Suprapubic skin (tissue), 4 donors: Measurements from ENCODE around the gene NR5A2. TPM values are rescaled to one million over a fixed set of nuclear protein-coding genes. Genes with fewer than 3 reads are reported as not detected.

Experiments used
- DNase-seq, 2 donors: peaks; one replicate each; pipeline ENCODE4 v3.0.0-alpha.2; 2019; ENCODE audit warnings: low spot score in 2 of 2
- H3K27ac ChIP-seq: fragments of 200-600 bp; sonication (generic); one replicate; pipeline ENCODE4 v1.5.1; 2019
- H3K27me3 ChIP-seq: fragments of 200-600 bp; sonication (generic); one replicate; pipeline ENCODE4 v1.5.1; 2019
- H3K36me3 ChIP-seq: fragments of 200-600 bp; sonication (generic); one replicate; pipeline ENCODE4 v1.5.1; 2019
- H3K4me1 ChIP-seq: fragments of 200-600 bp; sonication (generic); one replicate; pipeline ENCODE4 v1.5.1; 2019
- H3K4me3 ChIP-seq: fragments of 200-600 bp; sonication (generic); one replicate; pipeline ENCODE4 v1.5.1; 2019; ENCODE audit warnings: mild to moderate bottlenecking
- H3K9me3 ChIP-seq: fragments of 200-600 bp; sonication (generic); one replicate; pipeline ENCODE4 v1.5.1; 2019
- EP300 ChIP-seq: sonication (generic); formaldehyde crosslinking; IDR thresholded peaks from one replicate; pipeline ENCODE4 v1.6.1; 2017; ENCODE audit warnings: antibody characterized with exemption
- POLR2A ChIP-seq, 2 donors: fragments of 450-650 bp; IDR thresholded peaks; one replicate each; pipeline ENCODE4 v1.6.1; 2017; ENCODE audit warnings: antibody characterized with exemption in 2 of 2, mild to moderate bottlenecking in 2 of 2, moderate library complexity in 2 of 2
- POLR2AphosphoS5 ChIP-seq, 3 donors: sonication (generic); formaldehyde crosslinking; IDR thresholded peaks; one replicate each; pipeline ENCODE4 v1.6.1; 2017; ENCODE audit warnings: antibody characterized with exemption in 3 of 3
- WGBS: methylation state at CpG from one replicate; pipeline ENCODE4 v1.1.5; 2018; 5-methylcytosine and 5-hydroxymethylcytosine counted together
- total RNA-seq, 4 donors: library from RNA; depleted of rRNA; stranded (reverse); fragments of >200 nt; gene quantifications; one replicate each; pipeline ENCODE4 v1.1.0, GENCODE V29; 2016
- TF ChIP-seq, protein P1 (sequence below), 2 donors: fragments of 200-600 bp in 1 of 2; fragments of 450-650 bp in 1 of 2; sonication (generic) in 1 of 2; IDR thresholded peaks; one replicate each; pipeline ENCODE4 v1.5.1; 2016 to 2019; ENCODE audit warnings: antibody characterized with exemption in 2 of 2, mild to moderate bottlenecking in 1 of 2, moderate library complexity in 1 of 2

The NR5A2 gene
- total RNA-seq, 4 donors from 2014 or later = 0.49 to 3.3 (median 0.96) TPM

- Histone ChIP-seq H3K9me3 (no peaks in the 10 kb centered on the region), H3K27me3 (no peaks in the 10 kb centered on the region), H3K36me3 (no peaks in the 10 kb centered on the region), H3K4me3 (no peak overlapping the region), H3K4me1 (no peaks in the 10 kb centered on the region), H3K27ac (no peak overlapping the region)
- WGBS = 79% methylated on average over 1 of the region's 1 CpG
- no peak for DNase-seq
- TF ChIP-seq EP300 (no peak), POLR2A (IDR thresholded peaks at IDR 0.05) (no peak), POLR2AphosphoS5 (IDR thresholded peaks at IDR 0.05) (no peak)
- TF ChIP-seq, protein P1, sequence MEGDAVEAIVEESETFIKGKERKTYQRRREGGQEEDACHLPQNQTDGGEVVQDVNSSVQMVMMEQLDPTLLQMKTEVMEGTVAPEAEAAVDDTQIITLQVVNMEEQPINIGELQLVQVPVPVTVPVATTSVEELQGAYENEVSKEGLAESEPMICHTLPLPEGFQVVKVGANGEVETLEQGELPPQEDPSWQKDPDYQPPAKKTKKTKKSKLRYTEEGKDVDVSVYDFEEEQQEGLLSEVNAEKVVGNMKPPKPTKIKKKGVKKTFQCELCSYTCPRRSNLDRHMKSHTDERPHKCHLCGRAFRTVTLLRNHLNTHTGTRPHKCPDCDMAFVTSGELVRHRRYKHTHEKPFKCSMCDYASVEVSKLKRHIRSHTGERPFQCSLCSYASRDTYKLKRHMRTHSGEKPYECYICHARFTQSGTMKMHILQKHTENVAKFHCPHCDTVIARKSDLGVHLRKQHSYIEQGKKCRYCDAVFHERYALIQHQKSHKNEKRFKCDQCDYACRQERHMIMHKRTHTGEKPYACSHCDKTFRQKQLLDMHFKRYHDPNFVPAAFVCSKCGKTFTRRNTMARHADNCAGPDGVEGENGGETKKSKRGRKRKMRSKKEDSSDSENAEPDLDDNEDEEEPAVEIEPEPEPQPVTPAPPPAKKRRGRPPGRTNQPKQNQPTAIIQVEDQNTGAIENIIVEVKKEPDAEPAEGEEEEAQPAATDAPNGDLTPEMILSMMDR (IDR thresholded peaks at IDR 0.05) = no peak
Observed at GRCh38 chr1:200130552-200130951, 103.0 kb downstream of the NR5A2 start.

DNA sequence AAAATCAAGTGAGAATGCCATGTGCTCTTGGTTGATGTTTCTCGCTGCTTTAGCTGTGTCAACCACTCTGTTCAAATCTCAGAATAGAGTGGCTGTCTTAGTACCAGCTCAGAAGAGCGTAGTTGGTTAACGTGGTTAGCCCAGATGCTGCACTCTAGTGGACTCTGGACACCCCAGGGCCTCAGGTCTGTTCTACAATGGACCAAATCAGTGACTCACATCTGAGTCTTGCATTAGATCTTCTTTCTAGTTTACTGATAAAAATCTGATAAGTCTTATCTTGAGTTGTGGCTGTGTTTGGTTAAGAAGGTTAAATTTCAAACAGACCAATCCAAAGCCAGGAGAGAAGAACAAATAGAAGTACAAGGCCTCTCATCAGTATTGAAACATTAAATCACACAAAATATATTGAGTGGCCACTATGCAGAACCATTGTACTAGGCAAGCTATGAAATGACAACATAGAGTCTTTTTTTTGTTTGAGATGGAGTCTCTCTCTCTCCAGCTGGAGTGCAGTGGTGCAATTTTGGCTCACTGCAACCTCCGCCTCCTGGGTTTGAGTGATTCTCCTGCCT lies 104.1 kb downstream of the NR5A2 start:
- Histone ChIP-seq H3K27me3 (no peaks in the 10 kb centered on the region), H3K4me3 (no peak overlapping the region), H3K36me3 (no peaks in the 10 kb centered on the region), H3K9me3 (no peaks in the 10 kb centered on the region), H3K27ac (no peak overlapping the region), H3K4me1 (no peaks in the 10 kb centered on the region)
- DNase-seq = no peak
- WGBS = 64% methylated on average over 4 of the region's 4 CpGs
- TF ChIP-seq, protein P1 (IDR thresholded peaks at IDR 0.05) = no peak
- TF ChIP-seq EP300 (no peak), POLR2A (IDR thresholded peaks at IDR 0.05) (no peak), POLR2AphosphoS5 (IDR thresholded peaks at IDR 0.05) (no peak)

DNA sequence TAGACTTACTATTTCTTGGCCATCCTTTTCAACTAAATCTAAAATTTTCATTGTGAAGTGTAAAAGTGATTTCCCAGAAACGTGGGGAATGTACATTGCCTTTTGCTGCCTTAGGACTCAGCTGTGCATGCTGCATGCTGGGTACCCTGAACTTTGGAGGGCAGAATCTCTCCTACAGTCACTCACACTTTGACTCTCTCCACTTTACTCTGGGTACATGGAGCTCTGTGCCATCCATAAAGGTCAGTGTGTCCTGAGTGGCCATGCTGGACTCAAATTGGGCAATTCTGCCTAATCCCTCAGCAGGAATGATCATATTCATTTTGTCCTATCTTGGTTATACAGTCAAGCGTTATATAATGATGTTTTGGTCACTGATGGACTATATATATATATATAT lies 105.6 kb downstream of the NR5A2 start:
- Histone ChIP-seq H3K9me3 (no peaks in the 10 kb centered on the region), H3K4me1 (no peaks in the 10 kb centered on the region), H3K27ac (no peak overlapping the region), H3K4me3 (no peak overlapping the region), H3K36me3 (no peaks in the 10 kb centered on the region), H3K27me3 (no peaks in the 10 kb centered on the region)
- 81% methylated on average over 2 of the region's 2 CpGs for WGBS
- TF ChIP-seq POLR2AphosphoS5 (IDR thresholded peaks at IDR 0.05) = no peak
- TF ChIP-seq EP300 = no peak
- no peak for TF ChIP-seq POLR2A (IDR thresholded peaks at IDR 0.05)
- TF ChIP-seq, protein P1 (IDR thresholded peaks at IDR 0.05) = no peak
- no peak for DNase-seq

GRCh38 chr1:200134116-200134515 lies 106.6 kb downstream of the NR5A2 start:
- Histone ChIP-seq H3K4me1 (no peaks in the 10 kb centered on the region), H3K27ac (no peak overlapping the region), H3K9me3 (no peaks in the 10 kb centered on the region), H3K4me3 (no peak overlapping the region), H3K36me3 (no peaks in the 10 kb centered on the region), H3K27me3 (no peaks in the 10 kb centered on the region)
- TF ChIP-seq, protein P1 (IDR thresholded peaks at IDR 0.05) = no peak
- TF ChIP-seq EP300 = no peak
- WGBS = 94% methylated on average over 2 of the region's 2 CpGs
- no peak for DNase-seq

DNA sequence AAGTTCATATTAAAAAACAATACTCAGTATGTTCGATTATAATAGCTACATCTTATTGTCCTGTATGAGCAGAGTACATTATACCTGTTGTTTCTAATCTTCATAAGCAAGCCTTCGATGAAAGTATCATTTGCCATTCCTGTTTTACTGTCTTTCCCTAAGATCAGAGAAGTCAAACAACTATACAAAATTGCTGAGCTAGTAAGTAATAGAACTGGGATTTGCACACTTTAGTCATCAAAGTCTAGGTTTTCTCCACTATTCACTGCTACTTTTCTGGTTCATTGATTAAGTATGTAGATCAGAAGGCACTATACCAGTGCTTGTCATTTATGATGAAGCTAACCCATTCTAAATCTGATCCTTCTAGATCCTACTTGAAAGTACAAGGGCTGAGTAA lies 108.9 kb downstream of the NR5A2 start:
- H3K9me3 ChIP-seq = no peaks in the 10 kb centered on the region
- H3K4me1 ChIP-seq = no peaks in the 10 kb centered on the region
- 88% methylated on average over 2 of the region's 2 CpGs for WGBS
- H3K36me3 ChIP-seq = no peaks in the 10 kb centered on the region
- H3K27ac ChIP-seq = no peak overlapping the region
- H3K4me3 ChIP-seq = no peak overlapping the region
- DNase-seq = no peak
- TF ChIP-seq POLR2A (IDR thresholded peaks at IDR 0.05) (no peak), EP300 (no peak)
- H3K27me3 ChIP-seq = no peaks in the 10 kb centered on the region
